Smooth muscle cell (in vitro differentiated cells): ENCODE results near the gene LRMDA. TPM values are rescaled to one million over a fixed set of nuclear protein-coding genes. Genes with fewer than 3 reads are reported as not detected.

Experiments
- DNase-seq: peaks from one replicate; lab custom pipeline; 2025; ENCODE audit not compliant: unreplicated experiment; lab: John Stamatoyannopoulos, UW
- H2AFZ ChIP-seq: fragments of 200-600 bp; sonication (generic); 2 replicates; pipeline ENCODE4 v1.6.0; 2016; ENCODE audit warnings: antibody characterized with exemption, low read depth, mild to moderate bottlenecking
- H3F3A ChIP-seq: fragments of 200-600 bp; sonication (generic); 2 replicates; pipeline ENCODE4 v1.6.0; 2017; ENCODE audit warnings: antibody characterized with exemption, low read depth
- H3K27ac ChIP-seq: fragments of 200-600 bp; sonication (generic); 2 replicates; pipeline ENCODE4 v1.5.1; 2016; ENCODE audit warnings: low read depth, mild to moderate bottlenecking
- H3K27me3 ChIP-seq: fragments of 200-600 bp; sonication (generic); 2 replicates; pipeline ENCODE4 v1.6.1; 2016; ENCODE audit warnings: low read depth, mild to moderate bottlenecking
- H3K36me3 ChIP-seq: fragments of 200-600 bp; sonication (generic); 2 replicates; pipeline ENCODE4 v1.5.1; 2016; ENCODE audit warnings: low read depth
- H3K4me1 ChIP-seq: fragments of 200-600 bp; sonication (generic); 2 replicates; pipeline ENCODE4 v1.5.1; 2016; ENCODE audit warnings: low read depth
- H3K4me2 ChIP-seq: fragments of 200-600 bp; sonication (generic); 2 replicates; pipeline ENCODE4 v1.6.0; 2016; ENCODE audit warnings: mild to moderate bottlenecking
- H3K4me3 ChIP-seq: fragments of 200-600 bp; sonication (generic); 2 replicates; pipeline ENCODE4 v1.5.1; 2016; ENCODE audit warnings: mild to moderate bottlenecking
- H3K79me2 ChIP-seq: fragments of 200-600 bp; sonication (generic); 2 replicates; pipeline ENCODE4 v1.6.0; 2016; ENCODE audit warnings: low read depth, mild to moderate bottlenecking
- H3K9ac ChIP-seq: fragments of 200-600 bp; sonication (generic); 2 replicates; pipeline ENCODE4 v1.6.0; 2016; ENCODE audit warnings: low read depth
- H3K9me3 ChIP-seq: fragments of 200-600 bp; sonication (generic); replicated peaks from 2 replicates; pipeline ENCODE4 v1.5.1; 2016; ENCODE audit warnings: low read depth
- H4K20me1 ChIP-seq: fragments of 200-600 bp; sonication (generic); 2 replicates; pipeline ENCODE4 v1.6.0; 2016; ENCODE audit warnings: low read depth
- WGBS: methylation state at CpG from one replicate; pipeline ENCODE4 v1.1.7; 2016; ENCODE audit warnings: low lambda C conversion rate; 5-methylcytosine and 5-hydroxymethylcytosine counted together
- polyA plus RNA-seq: library from polyadenylated mRNA; unstranded; fragments of >200 nt; fragmentation: Nextera tagmentation; extraction: Ambion mirVana; gene quantifications from 2 replicates; pipeline ENCODE4 v1.2.1, GENCODE V29; 2016
- total RNA-seq: library from RNA; depleted of rRNA; stranded (reverse); fragments of >200 nt; gene quantifications from 2 replicates; pipeline ENCODE4 v1.2.3, GENCODE V29; 2014
- TF ChIP-seq, protein P1 (sequence below): fragments of 200-600 bp; sonication (generic); IDR thresholded peaks from 2 replicates; pipeline ENCODE4 v1.5.1; 2017; ENCODE audit warnings: borderline replicate concordance, mild to moderate bottlenecking, antibody characterized with exemption; ENCODE audit not compliant: insufficient read depth, poor library complexity, severe bottlenecking

Gene LRMDA
- total and polyA plus RNA-seq, 2 experiments from 2014 or later: 1.5 to 1.6 TPM

DNA sequence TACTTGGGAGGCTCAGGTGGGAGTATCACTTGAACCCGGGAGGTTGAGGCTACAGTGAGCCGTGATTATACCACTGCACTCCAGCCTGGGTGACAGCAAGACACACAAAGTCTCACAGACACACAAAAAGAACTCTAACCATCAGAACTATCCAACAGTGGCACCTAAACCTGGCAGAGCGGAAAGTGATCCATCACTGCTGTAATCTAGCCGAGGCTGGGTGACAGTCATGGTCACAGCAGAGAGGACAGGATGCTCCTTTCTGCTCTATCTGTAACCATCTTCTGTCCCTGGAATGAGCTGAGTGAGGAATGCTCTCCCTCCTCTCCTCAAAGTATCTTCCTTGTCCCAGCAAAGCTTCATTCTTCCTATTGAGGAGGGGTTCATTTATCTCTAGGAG, 656.6 kb downstream of the LRMDA start:
- Histone ChIP-seq H3K4me2 (no peak overlapping the region), H3K27ac (no peak overlapping the region), H3K4me1 (peaks cover 3% of the 10 kb centered on the region), H4K20me1 (no peaks in the 10 kb centered on the region), H3K9me3 (no peaks in the 10 kb centered on the region), H3K79me2 (no peaks in the 10 kb centered on the region), H3K36me3 (no peaks in the 10 kb centered on the region), H3F3A (peaks cover 6% of the 10 kb centered on the region), H2AFZ (no peak overlapping the region), H3K27me3 (no peaks in the 10 kb centered on the region), H3K4me3 (no peak overlapping the region), H3K9ac (no peak overlapping the region)
- WGBS: 96% methylated on average over 4 of the region's 4 CpGs
- TF ChIP-seq, protein P1, sequence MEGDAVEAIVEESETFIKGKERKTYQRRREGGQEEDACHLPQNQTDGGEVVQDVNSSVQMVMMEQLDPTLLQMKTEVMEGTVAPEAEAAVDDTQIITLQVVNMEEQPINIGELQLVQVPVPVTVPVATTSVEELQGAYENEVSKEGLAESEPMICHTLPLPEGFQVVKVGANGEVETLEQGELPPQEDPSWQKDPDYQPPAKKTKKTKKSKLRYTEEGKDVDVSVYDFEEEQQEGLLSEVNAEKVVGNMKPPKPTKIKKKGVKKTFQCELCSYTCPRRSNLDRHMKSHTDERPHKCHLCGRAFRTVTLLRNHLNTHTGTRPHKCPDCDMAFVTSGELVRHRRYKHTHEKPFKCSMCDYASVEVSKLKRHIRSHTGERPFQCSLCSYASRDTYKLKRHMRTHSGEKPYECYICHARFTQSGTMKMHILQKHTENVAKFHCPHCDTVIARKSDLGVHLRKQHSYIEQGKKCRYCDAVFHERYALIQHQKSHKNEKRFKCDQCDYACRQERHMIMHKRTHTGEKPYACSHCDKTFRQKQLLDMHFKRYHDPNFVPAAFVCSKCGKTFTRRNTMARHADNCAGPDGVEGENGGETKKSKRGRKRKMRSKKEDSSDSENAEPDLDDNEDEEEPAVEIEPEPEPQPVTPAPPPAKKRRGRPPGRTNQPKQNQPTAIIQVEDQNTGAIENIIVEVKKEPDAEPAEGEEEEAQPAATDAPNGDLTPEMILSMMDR: no peak
- no peak for DNase-seq

- H3K4me1 ChIP-seq: no peaks in the 10 kb centered on the region
- DNase-seq: no peak
These were observed 657.6 kb downstream of the LRMDA start for GRCh38 chr10:76088980-76089379.

DNA sequence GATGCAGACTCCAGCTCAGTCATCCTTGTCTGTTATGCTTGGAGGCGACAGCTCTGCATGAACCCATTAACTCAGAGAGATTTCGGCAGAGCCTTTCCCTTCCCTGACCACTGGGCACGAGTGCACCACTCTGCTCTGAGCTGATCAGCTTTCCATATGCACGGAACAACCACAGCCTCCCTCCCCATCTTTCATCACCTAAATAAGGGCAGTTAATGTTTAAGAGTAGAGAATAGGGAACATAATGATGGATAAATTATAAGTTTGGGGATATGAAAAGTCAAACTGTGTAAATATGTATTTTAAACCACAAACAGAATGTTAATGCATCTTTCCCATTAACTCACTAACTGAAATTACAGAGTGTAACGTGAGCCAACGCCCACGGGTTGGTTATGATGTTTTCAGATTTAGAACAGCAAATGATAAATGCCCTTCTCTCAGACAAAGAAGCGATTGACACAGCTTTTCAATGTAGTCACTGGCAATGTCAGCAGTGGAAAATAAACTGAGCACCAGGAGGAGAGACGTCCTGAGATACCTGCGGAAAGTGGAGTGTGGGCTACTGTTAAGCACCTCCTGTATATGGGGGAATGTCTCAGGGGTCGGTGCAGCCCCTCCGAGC, 658.2 kb downstream of the LRMDA start:
- H3K4me2 ChIP-seq: no peak overlapping the region
- 79% methylated on average over 12 of the region's 12 CpGs for WGBS
- H2AFZ ChIP-seq: no peak overlapping the region
- H3K4me3 ChIP-seq: no peak overlapping the region
- no peaks in the 10 kb centered on the region for H3K9me3 ChIP-seq
- H3K9ac ChIP-seq: no peak overlapping the region
- H3K79me2 ChIP-seq: no peaks in the 10 kb centered on the region
- no peak overlapping the region for H3K27ac ChIP-seq
- TF ChIP-seq, protein P1: no peak
- H3K4me1 ChIP-seq: no peaks in the 10 kb centered on the region
- H4K20me1 ChIP-seq: no peaks in the 10 kb centered on the region
- no peaks in the 10 kb centered on the region for H3K27me3 ChIP-seq
- no peak for DNase-seq
- peaks cover 6% of the 10 kb centered on the region for H3F3A ChIP-seq
- H3K36me3 ChIP-seq: no peaks in the 10 kb centered on the region

More at GRCh38 chr10:76088980-76089379, 657.6 kb downstream of the LRMDA start:
- no peak overlapping the region for H3K9ac ChIP-seq
- H2AFZ ChIP-seq: no peak overlapping the region
- H3F3A ChIP-seq: peaks cover 6% of the 10 kb centered on the region
- H3K27ac ChIP-seq: no peak overlapping the region
- H3K79me2 ChIP-seq: no peaks in the 10 kb centered on the region
- no peaks in the 10 kb centered on the region for H3K36me3 ChIP-seq
- 97% methylated on average over 3 of the region's 3 CpGs for WGBS
- H3K4me3 ChIP-seq: no peak overlapping the region
- TF ChIP-seq, protein P1: no peak
- H3K4me2 ChIP-seq: no peak overlapping the region
- H4K20me1 ChIP-seq: no peaks in the 10 kb centered on the region
- no peaks in the 10 kb centered on the region for H3K9me3 ChIP-seq
- H3K27me3 ChIP-seq: no peaks in the 10 kb centered on the region

DNA sequence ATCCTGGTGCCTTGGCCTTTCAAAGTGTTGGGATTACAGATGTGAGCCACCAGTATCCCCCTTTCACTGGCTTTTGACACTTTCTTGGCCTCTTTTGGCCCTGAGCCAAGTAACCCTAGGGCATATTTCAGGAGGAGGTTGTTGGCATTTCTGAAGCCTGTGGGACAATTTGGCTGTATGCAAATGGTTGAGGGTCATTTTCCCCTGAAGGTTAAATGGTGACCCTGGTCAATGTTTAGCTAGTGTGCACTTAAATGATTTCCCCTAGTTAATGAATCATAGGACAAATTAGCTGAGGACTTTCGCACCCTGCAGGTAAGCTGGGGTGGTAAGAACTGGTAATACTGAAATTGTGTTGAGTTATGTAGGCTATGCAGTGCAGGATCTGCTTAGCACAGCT, 660.5 kb downstream of the LRMDA start:
- Histone ChIP-seq H3K27me3 (no peaks in the 10 kb centered on the region), H4K20me1 (no peaks in the 10 kb centered on the region), H3K27ac (no peak overlapping the region), H3K4me1 (no peaks in the 10 kb centered on the region), H2AFZ (no peak overlapping the region), H3K9ac (no peak overlapping the region), H3K9me3 (peaks cover 7% of the 10 kb centered on the region), H3K79me2 (no peaks in the 10 kb centered on the region), H3K4me3 (no peak overlapping the region), H3K4me2 (no peak overlapping the region), H3F3A (no peaks in the 10 kb centered on the region), H3K36me3 (no peaks in the 10 kb centered on the region)
- whole genome bisulfite sequencing: 93% methylated on average over 1 of the region's 1 CpG
- DNase-seq: no peak
- TF ChIP-seq, protein P1: no peak
